CD4-positive, alpha-beta T cell treated with Interleukin-6 for 4 hours (primary cell): ENCODE data around the gene NUMA1.

ENCODE experiments used
- DNase-seq: peaks from one replicate; pipeline ENCODE4 v3.0.0-alpha.2; 2020; ENCODE audit warnings: mixed read lengths

Gene NUMA1, protein sequence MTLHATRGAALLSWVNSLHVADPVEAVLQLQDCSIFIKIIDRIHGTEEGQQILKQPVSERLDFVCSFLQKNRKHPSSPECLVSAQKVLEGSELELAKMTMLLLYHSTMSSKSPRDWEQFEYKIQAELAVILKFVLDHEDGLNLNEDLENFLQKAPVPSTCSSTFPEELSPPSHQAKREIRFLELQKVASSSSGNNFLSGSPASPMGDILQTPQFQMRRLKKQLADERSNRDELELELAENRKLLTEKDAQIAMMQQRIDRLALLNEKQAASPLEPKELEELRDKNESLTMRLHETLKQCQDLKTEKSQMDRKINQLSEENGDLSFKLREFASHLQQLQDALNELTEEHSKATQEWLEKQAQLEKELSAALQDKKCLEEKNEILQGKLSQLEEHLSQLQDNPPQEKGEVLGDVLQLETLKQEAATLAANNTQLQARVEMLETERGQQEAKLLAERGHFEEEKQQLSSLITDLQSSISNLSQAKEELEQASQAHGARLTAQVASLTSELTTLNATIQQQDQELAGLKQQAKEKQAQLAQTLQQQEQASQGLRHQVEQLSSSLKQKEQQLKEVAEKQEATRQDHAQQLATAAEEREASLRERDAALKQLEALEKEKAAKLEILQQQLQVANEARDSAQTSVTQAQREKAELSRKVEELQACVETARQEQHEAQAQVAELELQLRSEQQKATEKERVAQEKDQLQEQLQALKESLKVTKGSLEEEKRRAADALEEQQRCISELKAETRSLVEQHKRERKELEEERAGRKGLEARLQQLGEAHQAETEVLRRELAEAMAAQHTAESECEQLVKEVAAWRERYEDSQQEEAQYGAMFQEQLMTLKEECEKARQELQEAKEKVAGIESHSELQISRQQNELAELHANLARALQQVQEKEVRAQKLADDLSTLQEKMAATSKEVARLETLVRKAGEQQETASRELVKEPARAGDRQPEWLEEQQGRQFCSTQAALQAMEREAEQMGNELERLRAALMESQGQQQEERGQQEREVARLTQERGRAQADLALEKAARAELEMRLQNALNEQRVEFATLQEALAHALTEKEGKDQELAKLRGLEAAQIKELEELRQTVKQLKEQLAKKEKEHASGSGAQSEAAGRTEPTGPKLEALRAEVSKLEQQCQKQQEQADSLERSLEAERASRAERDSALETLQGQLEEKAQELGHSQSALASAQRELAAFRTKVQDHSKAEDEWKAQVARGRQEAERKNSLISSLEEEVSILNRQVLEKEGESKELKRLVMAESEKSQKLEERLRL (N-terminal part only)

DNA sequence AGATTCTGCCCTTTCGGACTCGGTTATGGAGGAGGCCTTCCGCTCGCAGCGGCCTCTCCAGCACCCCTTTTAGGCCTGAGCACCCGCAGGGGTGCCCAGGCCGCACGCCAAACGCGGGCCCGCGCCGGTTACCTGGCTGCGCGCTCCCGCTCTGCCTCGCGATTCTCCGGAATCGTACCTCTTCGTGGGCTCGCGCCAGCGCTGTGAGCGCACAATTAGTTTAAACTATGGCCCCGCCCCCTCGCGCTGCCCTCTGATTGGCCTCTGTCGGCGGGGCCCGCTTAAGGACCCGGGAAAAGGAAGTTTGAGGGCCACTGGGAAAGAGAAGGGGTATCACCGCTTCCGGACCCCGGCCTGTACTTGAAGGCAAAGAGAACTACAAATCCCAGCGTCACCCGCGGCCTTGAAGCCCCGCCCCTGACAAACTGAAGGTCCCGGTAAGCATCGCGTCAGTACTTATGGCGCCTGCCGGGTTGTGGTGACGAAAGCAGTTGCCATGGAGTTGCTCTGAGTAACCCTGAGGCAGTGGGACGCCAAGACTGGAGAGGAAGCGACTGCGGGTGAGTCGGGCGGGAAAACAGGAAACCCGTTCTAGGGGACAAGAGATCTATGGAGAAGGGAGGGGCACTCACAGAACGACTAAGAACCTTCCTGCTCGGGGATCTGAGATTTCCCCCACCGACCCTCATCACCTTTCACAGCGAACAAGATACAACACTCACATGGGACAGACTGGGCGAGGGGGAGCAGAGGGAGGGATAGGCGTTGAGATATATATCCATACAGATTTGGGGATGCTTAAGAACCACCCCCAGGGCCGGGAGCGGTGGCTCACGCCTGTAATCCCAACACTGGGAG is at the start of gene NUMA1, which contains the start of gene LRRC51:
Gene NUMA1, minus strand, starts transcription at position 217 of the 858 bp plus-strand sequence. CDS start 44,599 bp downstream, outside the sequence.
Gene LRRC51, plus strand, starts transcription at position 525 of the 858 bp plus-strand sequence. CDS start 8,234 bp downstream, outside the sequence.
- DNase-seq = peak; percentile 99

GRCh38 chr11:72129381-72129780 is 49.0 kb upstream of the NUMA1 start:
- DNase-seq = no peak

DNA sequence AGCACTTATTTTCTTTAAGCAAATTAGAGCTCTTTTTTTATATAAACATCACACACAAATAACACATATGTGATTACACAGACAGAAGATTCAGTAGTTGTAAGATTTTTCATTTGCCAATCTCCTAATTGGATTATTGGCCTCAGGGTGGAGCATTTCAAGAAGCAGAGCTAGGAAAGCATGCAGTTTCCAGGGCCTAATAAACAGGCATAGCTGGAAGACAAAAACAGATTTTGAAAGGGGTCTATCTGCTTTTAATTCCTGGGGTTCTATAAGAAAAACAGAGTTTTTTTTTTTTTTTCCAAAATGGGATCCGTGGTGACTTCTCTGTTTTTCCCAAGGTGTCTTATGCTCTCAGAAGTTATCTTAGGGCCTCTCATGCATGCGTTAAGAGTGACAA is 47.6 kb upstream of the NUMA1 start:
- no peak for DNase-seq

DNA sequence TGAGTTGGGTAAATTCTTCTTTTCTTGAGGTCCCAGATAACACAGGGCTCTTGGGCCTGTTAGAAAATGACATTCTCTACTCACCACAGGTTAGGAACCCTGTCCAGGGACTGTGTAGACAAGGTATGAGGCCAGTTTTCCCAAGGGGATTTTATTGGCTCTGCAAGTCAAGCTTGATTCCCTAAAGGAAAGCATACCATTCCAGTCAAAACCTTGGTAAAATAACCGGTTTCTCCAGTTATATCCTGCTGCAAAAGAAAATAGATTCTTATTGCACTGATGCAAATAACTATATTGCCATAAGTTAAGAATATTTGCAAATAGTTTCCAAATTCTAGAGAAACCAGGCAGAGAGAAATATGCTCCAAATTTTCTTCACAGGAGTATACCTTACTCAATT is 45.6 kb upstream of the NUMA1 start:
- DNase-seq = no peak

DNA sequence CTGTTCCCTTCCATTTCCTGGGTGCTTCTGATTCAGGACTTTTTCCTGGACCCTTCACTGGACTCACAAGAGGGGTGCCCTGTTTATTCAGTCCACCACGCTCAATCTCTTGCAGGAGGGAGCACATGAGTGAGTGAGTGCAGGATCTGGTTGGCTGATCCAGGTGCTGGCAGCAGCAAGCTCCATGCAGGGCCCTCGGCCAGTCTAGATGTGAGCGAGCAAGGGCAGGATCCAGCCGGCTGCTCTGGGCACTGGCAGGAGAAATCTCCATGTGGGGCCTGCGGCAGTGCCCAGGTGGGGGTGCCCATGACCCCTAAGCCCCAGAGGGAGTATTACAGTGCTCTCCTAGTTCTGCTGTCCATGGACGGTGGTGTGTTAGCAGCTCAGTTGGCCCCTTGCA is 43.7 kb upstream of the NUMA1 start:
- no peak for DNase-seq

GRCh38 chr11:72123117-72123653 is 42.8 kb upstream of the NUMA1 start:
- no peak for DNase-seq

DNA sequence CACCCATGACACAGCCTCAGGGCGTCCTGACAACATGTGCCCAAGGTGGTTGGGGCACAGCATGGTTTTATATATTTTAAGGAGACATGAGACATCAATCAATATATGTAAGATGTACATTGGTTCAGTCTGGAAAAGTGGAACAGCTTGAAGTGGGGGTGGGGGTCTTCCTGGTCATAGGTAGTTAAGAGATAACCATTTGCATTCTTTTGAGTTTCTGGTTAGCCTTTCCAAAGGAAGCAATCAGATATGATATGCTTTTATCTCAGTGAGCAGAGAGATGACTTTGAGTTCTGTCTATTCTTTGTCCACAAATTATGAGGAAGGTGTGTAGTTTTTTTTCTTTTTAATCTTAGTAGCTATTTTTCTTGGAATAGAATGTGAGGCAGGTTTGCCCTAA is 42.3 kb upstream of the NUMA1 start:
- no peak for DNase-seq

DNA sequence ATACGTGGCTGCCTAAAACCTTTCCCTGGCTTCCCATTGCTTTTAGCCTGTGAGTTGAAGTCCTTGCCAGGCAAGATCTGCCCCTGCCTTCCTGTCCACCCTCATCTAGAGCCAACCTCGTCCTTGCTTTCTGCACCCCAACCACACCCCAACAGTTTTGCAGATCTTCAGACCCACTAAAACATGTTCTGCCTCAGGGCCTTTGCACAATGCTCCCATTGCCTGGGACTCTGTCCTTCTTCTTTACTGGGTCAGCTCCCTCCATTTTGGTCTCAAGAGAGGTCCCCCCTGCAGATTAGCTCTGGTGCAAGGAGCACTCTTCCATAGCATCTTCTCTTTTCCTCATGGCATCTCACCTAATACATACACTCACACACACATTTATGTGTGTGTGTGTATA is 40.6 kb upstream of the NUMA1 start:
- DNase-seq = no peak

GRCh38 chr11:72119198-72119597 is 38.9 kb upstream of the NUMA1 start:
- no peak for DNase-seq

DNA sequence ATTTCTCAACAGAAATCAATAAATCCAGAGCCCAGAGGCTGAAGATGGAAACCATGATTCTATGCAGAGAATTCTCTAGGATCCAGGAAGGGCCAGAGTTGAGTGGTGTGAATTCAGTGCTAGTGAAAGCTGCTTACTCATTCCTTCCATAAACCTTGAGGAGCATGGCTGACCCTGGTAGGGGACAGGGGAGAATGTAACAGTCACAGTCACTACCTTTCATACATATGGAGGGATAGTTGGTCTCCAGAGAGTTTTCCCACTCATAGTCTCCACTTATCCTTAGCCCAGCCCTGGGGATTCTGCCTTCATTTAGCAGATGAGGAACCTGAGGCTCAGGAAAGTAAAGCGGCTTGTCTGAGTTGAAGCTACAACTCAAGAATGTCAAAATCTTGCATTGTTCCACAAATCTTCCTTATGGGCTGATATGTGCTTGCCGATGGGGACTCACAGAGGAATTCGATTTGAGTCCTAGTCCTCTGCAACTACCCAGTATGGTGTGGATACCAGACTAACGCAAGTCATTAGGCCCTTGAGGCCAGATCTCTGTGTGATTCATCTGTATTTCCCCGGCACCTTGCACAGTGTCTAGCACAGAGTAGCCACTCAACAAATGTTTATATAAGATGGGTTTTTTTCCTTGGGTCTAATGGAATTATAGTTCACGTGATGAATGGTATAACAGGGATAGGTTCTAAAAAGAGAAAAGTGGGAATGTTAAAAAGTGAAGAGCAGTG is 35.8 kb upstream of the NUMA1 start:
- DNase-seq = no peak

GRCh38 chr11:72114570-72114969 is 34.2 kb upstream of the NUMA1 start:
- DNase-seq = no peak

- no peak for DNase-seq
Observed at GRCh38 chr11:72112978-72113808, 32.9 kb upstream of the NUMA1 start.

- DNase-seq = peak; percentile 99
Observed at GRCh38 chr11:72112143-72112977, 32.0 kb upstream of the NUMA1 start, which contains the start of gene ANAPC15. ANAPC15 (minus strand) TSS chr11:72112695; CDS start chr11:72111276, 1,419 bp downstream.

GRCh38 chr11:72111300-72112142 is 31.2 kb upstream of the NUMA1 start:
- DNase-seq = no peak

DNA sequence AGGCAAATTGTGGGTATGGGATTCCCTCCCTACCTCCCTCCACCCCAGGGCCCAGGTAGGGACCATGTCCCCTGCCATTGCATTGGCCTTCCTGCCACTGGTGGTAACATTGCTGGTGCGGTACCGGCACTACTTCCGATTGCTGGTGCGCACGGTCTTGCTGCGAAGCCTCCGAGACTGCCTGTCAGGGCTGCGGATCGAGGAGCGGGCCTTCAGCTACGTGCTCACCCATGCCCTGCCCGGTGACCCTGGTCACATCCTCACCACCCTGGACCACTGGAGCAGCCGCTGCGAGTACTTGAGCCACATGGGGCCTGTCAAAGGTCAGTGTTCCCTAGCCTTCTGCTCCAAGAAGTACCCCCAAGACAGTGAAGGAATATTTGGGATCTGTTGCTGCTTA is 25.5 kb upstream of the NUMA1 start, which contains the start of gene TOMT:
Gene TOMT, plus strand, starts transcription at position 37 of the 400 bp plus-strand sequence. Its CDS starts 28 bp downstream, at position 65.
- DNase-seq = no peak

DNA sequence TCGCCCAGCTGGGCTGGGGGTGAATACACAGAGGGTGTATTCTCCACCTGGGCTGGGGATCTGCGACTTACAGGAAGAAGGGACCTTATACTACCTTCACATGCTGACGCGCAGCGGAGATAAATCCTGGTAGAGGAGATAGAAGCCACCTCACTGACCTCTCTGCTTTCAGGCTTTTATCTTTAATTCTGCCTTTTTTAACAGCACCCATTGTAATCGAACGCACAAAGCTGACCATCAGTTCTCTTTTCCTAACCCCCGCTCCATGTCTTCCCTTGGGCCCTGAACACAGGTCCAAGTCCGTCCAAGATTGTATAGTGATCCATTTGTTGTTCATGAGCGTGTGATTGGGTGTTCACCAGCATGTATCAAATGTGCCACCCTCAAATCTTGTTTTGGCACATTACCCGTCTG is 23.4 kb upstream of the NUMA1 start:
- no peak for DNase-seq

DNA sequence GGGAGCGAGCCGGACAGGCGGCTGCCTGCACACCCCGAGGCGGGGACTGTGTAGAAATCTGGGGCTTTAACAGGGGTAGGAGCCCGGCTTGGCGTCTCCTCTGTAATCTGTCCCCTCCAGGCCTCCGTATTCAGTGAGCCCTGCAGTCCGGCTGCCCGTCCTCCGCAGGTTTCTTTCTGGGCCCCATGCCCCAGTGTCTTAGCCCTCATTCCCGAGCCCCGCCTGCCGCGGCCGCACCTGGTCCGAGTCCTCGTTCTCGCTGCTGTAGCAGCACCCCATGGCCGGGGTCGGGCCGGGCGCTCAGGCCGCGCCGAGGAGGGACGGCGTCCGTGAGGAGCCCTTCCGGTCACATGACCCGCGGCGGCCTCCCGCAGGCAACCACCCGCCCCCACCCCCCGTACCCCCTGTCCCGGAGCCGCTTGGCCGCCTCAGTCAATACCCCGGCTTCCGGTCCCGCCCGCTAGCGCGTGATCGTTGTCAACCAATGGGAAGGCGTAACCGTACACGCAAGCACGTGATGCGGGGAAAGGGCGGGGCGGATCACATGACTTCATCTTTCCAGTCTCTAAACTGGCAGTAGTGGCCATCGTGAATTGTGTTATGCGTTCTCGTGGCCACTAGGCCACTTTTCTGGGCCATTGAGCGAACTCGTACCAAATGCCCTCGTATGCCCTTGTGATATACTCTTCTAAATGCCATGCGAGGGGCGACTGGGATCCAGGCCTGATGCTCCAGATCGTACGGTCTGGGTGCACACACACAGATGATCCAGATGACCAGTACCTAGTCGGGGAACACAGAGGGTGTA is 22.8 kb upstream of the NUMA1 start, which contains the start of gene LAMTOR1:
Gene LAMTOR1, minus strand, starts transcription at position 352 of the 808 bp plus-strand sequence. Its CDS starts 73 bp downstream, at position 279.
- peak; percentile 98 for DNase-seq
